Medulla oblongata (tissue), 1 donor: Measurements from ENCODE around the gene KLHDC1.

Experiments used
- DNase-seq: peaks from one replicate; pipeline ENCODE4 v3.0.0-alpha.2; 2015; ENCODE audit errors: extremely low spot score

KLHDC1 gene

DNA sequence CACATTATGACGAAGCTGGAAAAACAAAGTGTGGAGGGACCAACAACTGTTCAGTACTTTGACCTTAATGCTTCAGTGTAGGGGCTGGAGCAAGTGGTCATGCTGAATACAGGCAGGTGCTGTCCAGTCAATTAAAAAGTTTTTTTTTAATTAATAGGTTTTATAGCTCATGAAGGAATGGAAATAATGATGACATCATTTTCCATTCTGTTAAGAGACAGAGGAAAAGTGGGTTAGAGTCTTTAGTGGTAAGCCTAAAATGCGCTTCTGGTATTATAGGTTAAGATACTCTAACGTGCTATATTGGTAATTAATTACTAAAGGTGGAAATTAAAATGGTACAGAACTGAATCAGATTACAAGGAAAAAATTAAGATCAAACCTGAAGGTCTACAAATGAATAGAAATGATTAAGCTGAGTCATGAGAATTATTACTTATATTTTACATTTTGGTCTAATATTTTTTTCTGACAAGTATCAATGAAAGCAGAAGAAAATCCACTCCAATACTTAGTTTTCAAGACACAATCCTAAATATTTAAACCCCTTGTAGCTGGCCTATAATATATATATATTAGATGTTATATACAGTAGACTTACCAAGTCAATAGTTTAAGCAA lies 90.6 kb downstream of the KLHDC1 start:
- DNase-seq, result no peak

GRCh38 chr14:49786315-49786714 lies 93.4 kb downstream of the KLHDC1 start:
- no peak for DNase-seq

DNA sequence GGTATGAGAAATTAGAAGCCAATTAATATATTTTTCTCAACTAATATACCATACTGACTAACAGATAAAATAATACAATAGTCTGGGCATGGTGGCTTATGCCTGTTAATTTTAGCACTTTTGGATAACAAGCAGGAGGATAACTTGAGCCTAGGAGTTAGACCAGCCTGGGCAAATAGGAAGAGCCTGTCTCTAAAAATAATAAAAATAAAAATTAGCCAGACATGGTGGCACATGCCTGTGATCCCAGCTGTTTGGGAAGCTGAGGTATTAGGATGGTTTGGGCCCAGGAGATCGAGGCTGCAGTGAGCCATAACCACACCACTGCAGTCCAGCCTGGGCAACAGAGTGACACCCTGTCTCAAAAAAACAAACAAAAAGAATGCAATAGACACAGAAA lies 99.7 kb downstream of the KLHDC1 start:
- DNase-seq, result no peak

DNA sequence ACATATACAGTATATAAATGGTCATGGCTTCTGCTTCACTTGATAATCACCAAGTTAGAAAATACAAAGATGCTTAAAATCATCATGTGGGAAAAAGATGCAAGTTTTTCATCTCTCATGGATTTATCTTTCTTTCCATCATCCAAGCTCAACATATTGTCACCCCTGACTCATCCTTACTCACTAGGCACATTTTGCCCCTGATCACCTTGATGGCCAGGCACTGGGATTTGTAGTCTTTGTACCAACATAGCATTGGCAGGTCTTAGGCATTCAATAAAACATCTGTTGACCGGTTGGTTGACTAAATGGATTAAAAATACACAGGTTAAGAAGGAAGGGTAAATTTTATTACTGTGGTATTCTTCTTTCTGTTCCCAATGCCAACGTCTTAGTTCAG lies 103.1 kb downstream of the KLHDC1 start:
- DNase-seq, result no peak
